SK-N-SH (cell line): ENCODE data around the gene UGT1A10. TPM values are rescaled to one million over a fixed set of nuclear protein-coding genes. Genes with fewer than 3 reads are reported as not detected.

Experiments
- CTCF ChIA-PET: fragments of 300-600, 350-600 bp; formaldehyde crosslinking; extraction: SDS; loops from one replicate; lab custom pipeline; 2021; lab: Yijun Ruan, JAX
- POLR2A ChIA-PET: fragments of 350-600 bp; sonication (Branson Sonifier 250); formaldehyde crosslinking; extraction: SDS; loops from one replicate; lab custom pipeline; 2020; ENCODE audit warnings: antibody characterized with exemption, inconsistent platforms; lab: Yijun Ruan, JAX
- DNase-seq: peaks from one replicate; pipeline ENCODE4 v3.0.0; 2012
- H2AFZ ChIP-seq: fragments of 200-600 bp; sonication (generic); 2 replicates; pipeline ENCODE4 v1.8.1; 2016; ENCODE audit warnings: antibody characterized with exemption, mild to moderate bottlenecking, low read depth
- H3F3A ChIP-seq: fragments of 200-600 bp; sonication (generic); replicated peaks from 2 replicates; pipeline ENCODE3; 2016; ENCODE audit warnings: antibody characterized with exemption, mild to moderate bottlenecking; ENCODE audit not compliant: insufficient read depth
- H3K27ac ChIP-seq, 2 experiments: fragments of 200-500 bp in 1 of 2; fragments of 200-600 bp in 1 of 2; sonication (Bioruptor generic) in 1 of 2; sonication (generic), shearing (Covaris generic) in 1 of 2; 2 replicates each; pipeline versions ENCODE4 v1.5.1 to v1.6.1; 2014 to 2016; ENCODE audit warnings: low read depth in 2 of 2, inconsistent platforms in 1 of 2, low read length in 1 of 2, mild to moderate bottlenecking in 1 of 2, mixed read lengths in 1 of 2
- H3K27me3 ChIP-seq: fragments of 200-600 bp; sonication (generic), shearing (Covaris generic); 2 replicates; pipeline ENCODE4 v1.6.1; 2016; ENCODE audit warnings: mixed run types; ENCODE audit not compliant: insufficient read depth
- H3K36me3 ChIP-seq, 2 experiments: fragments of 200-500 bp in 1 of 2; fragments of 200-600 bp in 1 of 2; sonication (Bioruptor generic) in 1 of 2; sonication (generic) in 1 of 2; replicated peaks in 1 of 2; 2 replicates each; pipeline versions ENCODE3 to v1.5.1; 2014 to 2016; ENCODE audit warnings: low read length in 1 of 2, mild to moderate bottlenecking in 1 of 2; ENCODE audit not compliant: insufficient read depth in 2 of 2, control insufficient read depth in 1 of 2
- H3K4me1 ChIP-seq, 2 experiments: fragments of 200-500 bp in 1 of 2; fragments of 200-600 bp in 1 of 2; sonication (Bioruptor generic) in 1 of 2; sonication (generic), shearing (Covaris generic) in 1 of 2; 2 replicates each; pipeline versions ENCODE4 v1.5.1 to v1.6.1; 2014 to 2016; ENCODE audit warnings: low read depth in 1 of 2, low read length in 1 of 2, mixed run types in 1 of 2; ENCODE audit not compliant: insufficient read depth in 2 of 2, control insufficient read depth in 1 of 2
- H3K4me2 ChIP-seq: fragments of 200-600 bp; sonication (generic), shearing (Covaris generic); 2 replicates; pipeline ENCODE4 v1.6.1; 2017; ENCODE audit warnings: mixed run types
- H3K4me3 ChIP-seq, 2 experiments: fragments of 200-500 bp in 1 of 2; fragments of 200-600 bp in 1 of 2; sonication (Bioruptor generic) in 1 of 2; sonication (generic), shearing (Covaris generic) in 1 of 2; 2 replicates each; pipeline versions ENCODE4 v1.5.1 to v1.8.1; 2014 to 2016; ENCODE audit warnings: low read depth in 2 of 2, inconsistent platforms in 1 of 2, low read length in 1 of 2, mild to moderate bottlenecking in 1 of 2, mixed read lengths in 1 of 2, moderate library complexity in 1 of 2
- H3K79me2 ChIP-seq: fragments of 200-600 bp; sonication (generic); 2 replicates; pipeline ENCODE4 v1.8.1; 2017; ENCODE audit warnings: mild to moderate bottlenecking; ENCODE audit not compliant: insufficient read depth
- H3K9ac ChIP-seq: fragments of 200-600 bp; sonication (generic); 2 replicates; pipeline ENCODE4 v1.6.1; 2017; ENCODE audit warnings: mixed run types
- H3K9me2 ChIP-seq: fragments of 200-600 bp; sonication (generic); 2 replicates; pipeline ENCODE4 v1.6.1; 2017; ENCODE audit warnings: mixed run types
- H3K9me3 ChIP-seq: fragments of 200-600 bp; sonication (generic); 2 replicates; pipeline ENCODE4 v1.6.1; 2017; ENCODE audit warnings: mixed run types, mild to moderate bottlenecking, moderate library complexity
- H4K20me1 ChIP-seq: fragments of 200-600 bp; sonication (generic); 2 replicates; pipeline ENCODE4 v1.6.1; 2017; ENCODE audit warnings: mild to moderate bottlenecking, mixed run types; ENCODE audit not compliant: insufficient read depth
- FOXM1 ChIP-seq: IDR thresholded peaks from 2 replicates; pipeline ENCODE4 v1.4.0; 2012; ENCODE audit warnings: low read depth, mild to moderate bottlenecking
- RXRA ChIP-seq: IDR thresholded peaks from 2 replicates; pipeline ENCODE4 v1.4.0; 2012; ENCODE audit warnings: low read depth, mild to moderate bottlenecking, borderline replicate concordance
- SMC3 ChIP-seq: IDR thresholded peaks from 2 replicates; pipeline ENCODE4 v1.6.1; 2012; ENCODE audit warnings: low read depth, low read length, improper control_type of control experiment
- TAF1 ChIP-seq: IDR thresholded peaks from 2 replicates; pipeline ENCODE4 v1.6.1; 2012; ENCODE audit warnings: low read depth, mild to moderate bottlenecking, low read length, moderate library complexity, borderline replicate concordance
- YY1 ChIP-seq: IDR thresholded peaks from 2 replicates; pipeline ENCODE4 v1.4.0; 2012; ENCODE audit warnings: low read depth, mild to moderate bottlenecking
- WGBS: methylation state at CpG from one replicate; pipeline ENCODE4 v1.1.6; 2017; ENCODE audit warnings: low lambda C conversion rate; 5-methylcytosine and 5-hydroxymethylcytosine counted together
- polyA plus RNA-seq, 3 experiments: library from polyadenylated mRNA; depleted of rRNA; stranded (reverse); fragments of >200 nt; gene quantifications; 2 replicates each; pipeline ENCODE4 v1.2.3, GENCODE V29; 2012
- TF ChIP-seq, protein P1 (sequence below): fragments of 150-350 bp; IDR thresholded peaks from 2 replicates; pipeline ENCODE4 v1.6.1; 2017; ENCODE audit warnings: antibody characterized with exemption, low read length, low read depth, borderline replicate concordance
- TF ChIP-seq, protein P2 (sequence below): IDR thresholded peaks from 2 replicates; pipeline ENCODE4 v1.4.0; 2012; ENCODE audit warnings: low read depth, borderline replicate concordance
- TF ChIP-seq, protein P3 (sequence below): IDR thresholded peaks from 2 replicates; pipeline ENCODE4 v1.4.0; 2012; ENCODE audit warnings: low read depth, borderline replicate concordance

UGT1A10 gene
- polyA plus RNA-seq, 1 of the 3 experiments (the other 2 are of a cell fraction) = not detected

DNA sequence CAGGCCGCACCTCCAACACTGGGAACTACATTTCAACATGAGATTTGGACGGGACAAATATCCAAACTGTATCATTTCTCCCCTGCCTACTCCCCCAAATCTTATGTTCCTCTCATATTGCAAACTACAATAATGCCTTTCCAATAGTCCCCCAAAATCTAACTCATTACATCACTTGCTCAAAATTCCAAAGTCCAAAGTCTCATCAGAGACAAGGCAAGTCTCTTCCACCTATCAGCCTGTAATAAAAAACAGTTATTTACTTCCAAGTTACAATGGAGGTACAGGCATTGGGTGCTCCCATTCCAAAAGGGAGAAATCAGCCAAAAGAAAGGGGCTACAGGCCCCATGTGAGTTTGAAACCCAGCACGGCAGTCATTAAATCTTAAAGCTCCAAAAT lies 31.4 kb upstream of the UGT1A10 start:
- H3K9me3 ChIP-seq = no peaks in the 10 kb centered on the region
- POLR2A ChIA-PET = no interaction called here
- H2AFZ ChIP-seq = no peak overlapping the region
- H3K79me2 ChIP-seq = no peaks in the 10 kb centered on the region
- H3K4me1 ChIP-seq = no peaks in the 10 kb centered on the region
- H3K4me2 ChIP-seq = no peak overlapping the region
- WGBS = 47% methylated on average over 3 of the region's 3 CpGs
- H3K9ac ChIP-seq = no peak overlapping the region
- no peak overlapping the region for H3K4me3 ChIP-seq
- H3K27me3 ChIP-seq = no peaks in the 10 kb centered on the region
- CTCF ChIA-PET = no interaction called here
- DNase-seq = no peak
- TF ChIP-seq RXRA (no peak), SMC3 (no peak), YY1 (no peak), FOXM1 (no peak)
- TF ChIP-seq, protein P1, sequence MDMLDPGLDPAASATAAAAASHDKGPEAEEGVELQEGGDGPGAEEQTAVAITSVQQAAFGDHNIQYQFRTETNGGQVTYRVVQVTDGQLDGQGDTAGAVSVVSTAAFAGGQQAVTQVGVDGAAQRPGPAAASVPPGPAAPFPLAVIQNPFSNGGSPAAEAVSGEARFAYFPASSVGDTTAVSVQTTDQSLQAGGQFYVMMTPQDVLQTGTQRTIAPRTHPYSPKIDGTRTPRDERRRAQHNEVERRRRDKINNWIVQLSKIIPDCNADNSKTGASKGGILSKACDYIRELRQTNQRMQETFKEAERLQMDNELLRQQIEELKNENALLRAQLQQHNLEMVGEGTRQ = no peak
- TF ChIP-seq, protein P2, sequence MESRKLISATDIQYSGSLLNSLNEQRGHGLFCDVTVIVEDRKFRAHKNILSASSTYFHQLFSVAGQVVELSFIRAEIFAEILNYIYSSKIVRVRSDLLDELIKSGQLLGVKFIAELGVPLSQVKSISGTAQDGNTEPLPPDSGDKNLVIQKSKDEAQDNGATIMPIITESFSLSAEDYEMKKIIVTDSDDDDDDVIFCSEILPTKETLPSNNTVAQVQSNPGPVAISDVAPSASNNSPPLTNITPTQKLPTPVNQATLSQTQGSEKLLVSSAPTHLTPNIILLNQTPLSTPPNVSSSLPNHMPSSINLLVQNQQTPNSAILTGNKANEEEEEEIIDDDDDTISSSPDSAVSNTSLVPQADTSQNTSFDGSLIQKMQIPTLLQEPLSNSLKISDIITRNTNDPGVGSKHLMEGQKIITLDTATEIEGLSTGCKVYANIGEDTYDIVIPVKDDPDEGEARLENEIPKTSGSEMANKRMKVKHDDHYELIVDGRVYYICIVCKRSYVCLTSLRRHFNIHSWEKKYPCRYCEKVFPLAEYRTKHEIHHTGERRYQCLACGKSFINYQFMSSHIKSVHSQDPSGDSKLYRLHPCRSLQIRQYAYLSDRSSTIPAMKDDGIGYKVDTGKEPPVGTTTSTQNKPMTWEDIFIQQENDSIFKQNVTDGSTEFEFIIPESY = no peak
- TF ChIP-seq, protein P3, sequence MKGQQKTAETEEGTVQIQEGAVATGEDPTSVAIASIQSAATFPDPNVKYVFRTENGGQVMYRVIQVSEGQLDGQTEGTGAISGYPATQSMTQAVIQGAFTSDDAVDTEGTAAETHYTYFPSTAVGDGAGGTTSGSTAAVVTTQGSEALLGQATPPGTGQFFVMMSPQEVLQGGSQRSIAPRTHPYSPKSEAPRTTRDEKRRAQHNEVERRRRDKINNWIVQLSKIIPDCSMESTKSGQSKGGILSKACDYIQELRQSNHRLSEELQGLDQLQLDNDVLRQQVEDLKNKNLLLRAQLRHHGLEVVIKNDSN = no peak
- no peaks in the 10 kb centered on the region for H3K36me3 ChIP-seq
- no peaks in the 10 kb centered on the region for H3K9me2 ChIP-seq
- H3F3A ChIP-seq = no peaks in the 10 kb centered on the region
- no peaks in the 10 kb centered on the region for H4K20me1 ChIP-seq
- no peak overlapping the region for H3K27ac ChIP-seq

DNA sequence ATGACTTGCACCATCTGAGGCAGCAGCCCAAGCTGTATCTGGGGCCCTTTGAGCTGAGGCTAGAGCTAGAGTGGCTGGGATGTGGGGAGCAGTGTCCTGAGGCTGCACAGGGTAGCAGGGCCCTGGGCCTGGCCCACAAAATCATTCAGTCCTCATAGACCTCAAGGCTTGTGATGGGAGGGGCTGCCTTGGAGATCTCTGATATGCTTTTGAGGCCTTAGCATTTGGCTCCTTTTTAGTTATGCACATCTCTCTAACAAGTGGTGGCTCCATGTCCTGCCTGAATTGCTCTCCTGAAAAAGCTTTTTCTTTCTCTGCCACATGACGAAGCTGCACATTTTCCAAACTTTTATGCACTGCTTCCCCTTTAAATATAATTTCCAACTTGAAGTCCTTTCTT lies 30.6 kb upstream of the UGT1A10 start:
- Histone ChIP-seq H3K4me2 (no peak overlapping the region), H2AFZ (no peak overlapping the region), H3K79me2 (no peaks in the 10 kb centered on the region)
- TF ChIP-seq YY1 = no peak
- no peak for TF ChIP-seq TAF1
- TF ChIP-seq, all 33 proteins: peak for 0
- Histone ChIP-seq H3F3A (no peaks in the 10 kb centered on the region), H3K27me3 (no peaks in the 10 kb centered on the region), H3K36me3 (no peaks in the 10 kb centered on the region), H3K27ac (no peak overlapping the region), H3K9me2 (no peaks in the 10 kb centered on the region), H3K4me3 (no peak overlapping the region), H3K9ac (no peak overlapping the region), H3K9me3 (no peaks in the 10 kb centered on the region), H4K20me1 (no peaks in the 10 kb centered on the region), H3K4me1 (no peaks in the 10 kb centered on the region)
- POLR2A ChIA-PET = no interaction called here
- CTCF ChIA-PET = no interaction called here
- WGBS = 44% methylated on average over 1 of the region's 1 CpG
- DNase-seq = no peak
